Nephron (organoid): ENCODE measurements around the gene CTNNAL1.
A peak's percentile ranks its signal among the peaks of the same experiment; 100 is the strongest.

ENCODE experiments used
- H3K27ac Mint-ChIP-seq, 3 experiments: 2 replicates each; pipeline ENCODE4 v1.8.0; 2020; ENCODE audit warnings: mixed read lengths in 3 of 3, mild to moderate bottlenecking in 2 of 3, moderate library complexity in 1 of 3
- H3K27me3 Mint-ChIP-seq: 2 replicates; pipeline ENCODE4 v1.8.0; 2021; ENCODE audit warnings: low read depth, mild to moderate bottlenecking, moderate library complexity, mixed read lengths
- H3K36me3 Mint-ChIP-seq: 2 replicates; pipeline ENCODE4 v1.8.0; 2020; ENCODE audit warnings: low read depth, mixed read lengths
- H3K4me1 Mint-ChIP-seq: 2 replicates; pipeline ENCODE4 v1.8.0; 2020; ENCODE audit warnings: mixed read lengths
- H3K4me3 Mint-ChIP-seq, 3 experiments: 2 replicates each; pipeline ENCODE4 v1.8.0; 2020; ENCODE audit warnings: mild to moderate bottlenecking in 3 of 3, mixed read lengths in 3 of 3, moderate library complexity in 2 of 3
- H3K9me3 Mint-ChIP-seq: 2 replicates; pipeline ENCODE4 v1.8.0; 2020; ENCODE audit warnings: mixed read lengths
- TF ChIP-seq, protein P1 (sequence below), 3 experiments: fragments of 200-600 bp; sonication (generic); IDR thresholded peaks; one replicate each; pipeline ENCODE4 v1.5.0; 2021; ENCODE audit warnings: antibody characterized with exemption in 3 of 3; ENCODE audit not compliant: unreplicated experiment in 3 of 3

CTNNAL1 gene

GRCh38 chr9:108963459-108964143 is 49.7 kb downstream of the CTNNAL1 start:
- Mint-ChIP-seq H3K9me3 (no peaks in the 10 kb centered on the region), H3K36me3 (peaks cover 22% of the 10 kb centered on the region), H3K4me3 (no peak overlapping the region), H3K27ac (no peak overlapping the region), H3K4me1 (peaks cover 9% of the 10 kb centered on the region), H3K27me3 (no peaks in the 10 kb centered on the region)
- TF ChIP-seq, protein P1, sequence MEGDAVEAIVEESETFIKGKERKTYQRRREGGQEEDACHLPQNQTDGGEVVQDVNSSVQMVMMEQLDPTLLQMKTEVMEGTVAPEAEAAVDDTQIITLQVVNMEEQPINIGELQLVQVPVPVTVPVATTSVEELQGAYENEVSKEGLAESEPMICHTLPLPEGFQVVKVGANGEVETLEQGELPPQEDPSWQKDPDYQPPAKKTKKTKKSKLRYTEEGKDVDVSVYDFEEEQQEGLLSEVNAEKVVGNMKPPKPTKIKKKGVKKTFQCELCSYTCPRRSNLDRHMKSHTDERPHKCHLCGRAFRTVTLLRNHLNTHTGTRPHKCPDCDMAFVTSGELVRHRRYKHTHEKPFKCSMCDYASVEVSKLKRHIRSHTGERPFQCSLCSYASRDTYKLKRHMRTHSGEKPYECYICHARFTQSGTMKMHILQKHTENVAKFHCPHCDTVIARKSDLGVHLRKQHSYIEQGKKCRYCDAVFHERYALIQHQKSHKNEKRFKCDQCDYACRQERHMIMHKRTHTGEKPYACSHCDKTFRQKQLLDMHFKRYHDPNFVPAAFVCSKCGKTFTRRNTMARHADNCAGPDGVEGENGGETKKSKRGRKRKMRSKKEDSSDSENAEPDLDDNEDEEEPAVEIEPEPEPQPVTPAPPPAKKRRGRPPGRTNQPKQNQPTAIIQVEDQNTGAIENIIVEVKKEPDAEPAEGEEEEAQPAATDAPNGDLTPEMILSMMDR (IDR thresholded peaks at IDR 0.05; ENCODE audit: unreplicated experiment in 3 of 3) = no peak

GRCh38 chr9:108961151-108961550 is 52.1 kb downstream of the CTNNAL1 start:
- Mint-ChIP-seq H3K4me3 (no peak overlapping the region), H3K27me3 (no peaks in the 10 kb centered on the region), H3K4me1 (peaks cover 1% of the 10 kb centered on the region)

DNA sequence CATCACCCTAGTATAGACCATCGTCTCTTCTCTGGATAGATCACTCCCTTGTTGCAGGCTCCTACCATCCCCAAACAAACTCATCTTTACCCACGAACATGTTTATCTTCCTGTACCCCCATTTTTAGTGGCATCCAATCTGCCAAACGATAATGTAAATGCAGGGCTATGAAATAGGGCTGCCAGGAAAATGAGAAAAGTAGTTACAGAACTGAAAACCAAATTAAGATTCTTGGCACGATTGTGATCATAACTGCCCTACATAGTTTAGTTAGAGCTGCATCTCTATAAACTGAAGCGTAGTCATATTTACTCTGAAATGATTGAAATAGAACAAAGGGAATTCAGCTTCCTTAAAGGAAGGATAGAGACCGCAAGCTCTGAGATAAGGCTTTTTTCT is 53.0 kb downstream of the CTNNAL1 start:
- Mint-ChIP-seq H3K4me3 (no peak overlapping the region), H3K9me3 (no peaks in the 10 kb centered on the region)

More at GRCh38 chr9:108961151-108961550, 52.1 kb downstream of the CTNNAL1 start:
- TF ChIP-seq, protein P1 (IDR thresholded peaks at IDR 0.05; ENCODE audit: unreplicated experiment in 3 of 3) = no peak
- Mint-ChIP-seq H3K27ac (no peak overlapping the region), H3K9me3 (no peaks in the 10 kb centered on the region), H3K36me3 (peaks cover 13% of the 10 kb centered on the region)

DNA sequence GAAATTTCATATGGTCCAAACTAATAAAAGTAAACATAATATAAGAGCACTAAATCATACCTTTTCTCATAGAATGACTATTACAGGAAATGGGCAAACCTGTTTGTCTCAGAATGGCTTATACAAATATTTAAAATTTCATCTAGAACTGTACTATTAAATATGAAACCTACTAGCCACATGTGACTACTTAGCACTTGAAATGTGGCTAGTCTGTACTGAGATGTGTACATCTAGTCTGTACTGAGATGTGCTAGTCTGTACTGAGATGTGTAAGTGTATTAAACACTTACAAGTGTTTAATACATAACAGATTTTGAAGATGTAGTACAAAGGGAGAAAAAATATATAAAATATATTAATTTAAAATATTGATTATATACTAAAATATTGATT is 56.7 kb downstream of the CTNNAL1 start:
- no peaks in the 10 kb centered on the region for H3K27me3 Mint-ChIP-seq
- H3K4me1 Mint-ChIP-seq = peaks cover 11% of the 10 kb centered on the region
- H3K27ac Mint-ChIP-seq = no peak overlapping the region
- H3K36me3 Mint-ChIP-seq = peaks cover 3% of the 10 kb centered on the region
- H3K9me3 Mint-ChIP-seq = no peaks in the 10 kb centered on the region
- no peak overlapping the region for H3K4me3 Mint-ChIP-seq
- TF ChIP-seq, protein P1 (IDR thresholded peaks at IDR 0.05; ENCODE audit: unreplicated experiment in 3 of 3) = no peak

More for the DNA sequence above, 53.0 kb downstream of the CTNNAL1 start:
- TF ChIP-seq, protein P1 (IDR thresholded peaks at IDR 0.05; ENCODE audit: unreplicated experiment in 3 of 3) = no peak
- Mint-ChIP-seq H3K36me3 (peaks cover 7% of the 10 kb centered on the region), H3K27ac (no peak overlapping the region), H3K27me3 (no peaks in the 10 kb centered on the region), H3K4me1 (peaks cover 5% of the 10 kb centered on the region)

GRCh38 chr9:108956022-108956630 is 57.2 kb downstream of the CTNNAL1 start:
- Mint-ChIP-seq H3K27me3 (no peaks in the 10 kb centered on the region), H3K27ac (peak overlapping the region in 1 of 3 experiments; percentile 11), H3K4me3 (no peak overlapping the region), H3K4me1 (peaks cover 11% of the 10 kb centered on the region), H3K36me3 (peaks cover 4% of the 10 kb centered on the region), H3K9me3 (no peaks in the 10 kb centered on the region)
- TF ChIP-seq, protein P1 (IDR thresholded peaks at IDR 0.05; ENCODE audit: unreplicated experiment in 3 of 3) = no peak
